ENCODE data around the gene POLA2.

POLA2 gene

DNA sequence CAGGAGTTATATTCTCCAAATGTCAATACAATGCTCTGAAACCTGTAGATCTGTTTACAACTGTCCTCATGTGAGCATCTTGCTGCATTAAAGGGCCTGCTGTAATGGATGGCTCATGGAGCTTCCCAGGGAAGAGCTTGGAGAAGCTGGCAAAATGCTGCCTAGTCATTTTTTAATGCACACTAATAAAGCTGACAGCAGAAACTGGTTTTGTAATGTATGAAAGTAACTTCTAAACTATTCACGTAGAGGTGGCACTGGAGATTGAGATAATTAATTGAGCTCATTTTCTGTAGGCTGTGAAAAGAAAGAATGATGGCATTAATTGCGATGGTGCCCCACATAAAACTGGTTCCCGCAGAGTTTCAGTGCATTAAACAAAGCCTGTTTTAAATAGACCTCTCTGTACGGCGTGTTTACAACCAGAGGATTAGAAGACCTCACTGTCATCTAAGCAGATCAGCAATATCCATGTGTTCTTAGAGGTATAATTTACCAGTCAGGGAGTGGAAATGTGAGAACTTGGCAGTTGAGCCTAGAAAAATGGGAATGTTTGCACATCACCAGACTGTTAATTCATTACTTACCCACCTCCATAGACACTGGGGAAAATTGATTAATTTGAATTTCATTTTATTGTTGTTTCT, 16.0 kb downstream of the POLA2 start:
- DNase-seq, result no peak
- in situ Hi-C loops (cut with HindIII; ENCODE audit: low pct_ligation_motif_present, low pct_unique_long_range_greater_than_20kb, low sequenced_read_pairs), result no loop called here

- DNase-seq, result peak; percentile 50
- in situ Hi-C loops (cut with HindIII; ENCODE audit: low pct_ligation_motif_present, low pct_unique_long_range_greater_than_20kb, low sequenced_read_pairs), result no loop called here
Measured at GRCh38 chr11:65278356-65278755, 16.6 kb downstream of the POLA2 start.

DNA sequence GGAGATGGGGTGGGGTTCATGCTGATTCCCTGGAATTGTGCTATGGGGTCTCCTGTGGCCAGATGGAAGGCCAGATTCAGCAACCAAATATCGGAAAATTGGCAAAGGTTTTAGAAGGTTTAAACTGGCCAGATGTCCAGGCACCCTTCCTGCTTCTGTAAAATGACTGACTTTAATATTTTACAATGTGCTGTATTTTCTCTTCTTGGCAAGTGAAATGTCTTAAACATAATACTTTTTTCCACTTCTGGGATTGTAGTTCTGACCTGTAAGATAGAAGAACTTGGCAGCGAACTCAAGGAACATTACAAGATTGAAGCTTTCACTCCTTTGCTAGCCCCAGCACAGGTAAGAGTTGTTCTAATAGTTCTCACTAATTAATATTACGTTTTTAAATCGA, 17.5 kb downstream of the POLA2 start:
- in situ Hi-C loops (cut with HindIII; ENCODE audit: low pct_ligation_motif_present, low pct_unique_long_range_greater_than_20kb, low sequenced_read_pairs), result no loop called here
- DNase-seq, result no peak

DNA sequence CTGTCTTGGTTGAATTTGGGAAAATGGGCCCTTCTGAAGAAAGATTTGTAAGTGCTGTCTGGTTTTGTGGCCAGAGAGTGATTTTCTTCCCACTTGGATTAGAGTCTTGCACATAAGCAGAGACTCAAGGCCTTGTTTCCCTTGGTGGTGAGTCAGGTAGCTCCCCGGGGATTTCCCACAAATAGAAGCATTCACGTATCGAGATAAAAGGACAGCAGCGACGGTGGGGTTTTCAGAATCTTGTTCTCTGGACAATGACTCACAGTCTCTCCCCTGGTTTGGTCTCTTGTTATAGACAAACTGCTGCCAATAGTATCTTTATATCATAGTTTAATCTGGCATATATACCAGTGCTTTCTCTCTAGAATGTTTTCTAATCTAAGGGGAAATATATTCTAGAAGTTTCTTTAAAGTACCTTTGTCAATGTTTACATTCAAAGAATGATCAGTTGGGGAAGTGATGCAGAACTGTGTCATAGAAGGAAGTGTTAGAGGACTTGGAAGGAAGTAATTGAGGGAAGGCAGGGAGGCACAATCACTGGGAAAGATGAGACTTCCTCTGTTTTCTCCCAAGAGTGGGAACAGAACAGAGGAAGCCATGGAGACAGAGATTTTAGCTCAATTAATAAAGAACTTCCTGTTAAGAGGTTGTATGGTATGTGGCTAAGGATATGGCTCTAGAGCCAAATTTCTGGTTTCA, 18.1 kb downstream of the POLA2 start:
- in situ Hi-C loops (cut with HindIII; ENCODE audit: low pct_ligation_motif_present, low pct_unique_long_range_greater_than_20kb, low sequenced_read_pairs), result no loop called here
- peak; percentile 83 for DNase-seq

- in situ Hi-C loops (cut with HindIII; ENCODE audit: low pct_ligation_motif_present, low pct_unique_long_range_greater_than_20kb, low sequenced_read_pairs), result no loop called here
Measured at GRCh38 chr11:65280646-65281045, 18.9 kb downstream of the POLA2 start.

DNA sequence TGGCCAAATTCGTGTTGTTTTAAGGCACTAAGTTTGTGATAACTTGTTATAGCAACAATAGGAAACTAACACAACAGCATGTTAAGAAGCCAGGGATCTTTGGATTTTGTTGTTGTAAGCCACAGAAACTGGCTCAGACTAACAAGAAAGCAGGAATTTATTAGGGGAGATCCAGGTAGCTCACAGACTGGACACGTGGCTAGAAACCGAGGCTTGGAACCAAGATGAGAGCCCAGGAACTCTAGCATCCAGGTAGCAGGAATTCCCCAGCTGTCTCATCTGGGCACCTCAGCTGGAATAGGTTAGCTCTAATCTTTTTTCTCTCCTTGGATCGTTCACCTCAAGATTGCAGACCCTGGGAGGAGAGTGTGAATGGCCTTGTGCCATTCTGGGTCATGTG, 24.9 kb downstream of the POLA2 start:
- DNase-seq, result no peak
- in situ Hi-C loops (cut with HindIII; ENCODE audit: low pct_ligation_motif_present, low pct_unique_long_range_greater_than_20kb, low sequenced_read_pairs), result no loop called here

More at GRCh38 chr11:65280646-65281045, 18.9 kb downstream of the POLA2 start:
- no peak for DNase-seq

DNA sequence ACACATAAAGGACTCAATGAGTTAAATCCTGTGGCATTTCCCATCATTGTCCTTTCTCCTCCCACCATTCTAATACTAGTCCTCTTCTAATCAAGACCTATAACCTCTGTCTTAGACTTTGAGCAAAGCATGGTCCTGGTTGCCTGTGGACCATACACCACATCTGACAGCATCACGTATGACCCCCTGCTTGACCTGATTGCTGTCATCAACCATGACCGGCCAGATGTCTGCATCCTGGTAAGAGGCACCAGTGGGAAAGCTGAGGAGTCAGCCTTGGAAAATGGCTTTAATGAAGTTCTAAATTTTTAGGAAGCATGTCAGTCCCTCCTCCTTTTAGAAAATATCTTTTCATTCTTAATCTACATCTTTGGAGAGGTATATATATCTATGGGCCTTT, 25.8 kb downstream of the POLA2 start:
- in situ Hi-C loops (cut with HindIII; ENCODE audit: low pct_ligation_motif_present, low pct_unique_long_range_greater_than_20kb, low sequenced_read_pairs), result no loop called here
- DNase-seq, result no peak

DNA sequence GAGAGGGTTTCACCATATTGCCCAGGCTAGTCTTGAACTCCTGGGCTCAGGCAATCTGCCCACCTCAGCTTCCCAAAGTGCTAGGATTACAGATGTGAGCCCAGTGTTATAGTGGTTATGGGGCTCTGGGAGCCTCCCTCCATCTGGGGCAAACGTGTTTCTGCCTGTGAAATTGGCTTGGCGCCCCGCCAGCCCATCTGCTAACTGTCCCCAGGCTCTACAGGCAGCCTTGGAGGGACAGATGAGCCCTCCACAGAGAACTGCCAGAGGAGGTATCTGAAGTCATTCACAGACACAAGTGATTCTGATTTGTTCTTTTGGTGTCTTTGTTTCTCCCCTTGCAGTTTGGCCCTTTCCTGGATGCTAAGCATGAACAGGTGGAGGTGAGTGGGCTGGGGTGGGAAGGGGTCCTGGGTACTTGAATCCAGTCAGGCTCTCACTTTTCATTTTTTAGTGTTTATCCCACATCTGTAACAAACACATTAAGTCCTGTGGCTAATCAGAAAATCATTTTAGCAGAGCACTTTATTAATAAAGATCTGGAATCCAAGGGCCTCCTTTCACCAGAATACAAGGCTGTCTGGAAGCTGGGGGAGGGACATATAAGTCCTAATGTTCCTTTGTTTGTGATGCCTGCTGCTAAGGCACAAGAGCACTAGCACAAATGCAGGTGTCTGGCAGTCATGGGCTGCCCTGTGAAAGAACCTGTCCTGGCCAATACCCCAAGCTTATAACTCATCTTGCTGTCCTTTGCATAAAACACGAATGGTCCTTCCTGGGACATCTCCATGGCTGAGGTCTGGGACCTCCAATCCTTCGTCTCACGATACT, 27.2 kb downstream of the POLA2 start:
- in situ Hi-C loops (cut with HindIII; ENCODE audit: low pct_ligation_motif_present, low pct_unique_long_range_greater_than_20kb, low sequenced_read_pairs), result no loop called here
- DNase-seq, result no peak

GRCh38 chr11:65290448-65291165, 28.8 kb downstream of the POLA2 start:
- DNase-seq, result no peak
- in situ Hi-C loops (cut with HindIII; ENCODE audit: low pct_ligation_motif_present, low pct_unique_long_range_greater_than_20kb, low sequenced_read_pairs), result no loop called here

DNA sequence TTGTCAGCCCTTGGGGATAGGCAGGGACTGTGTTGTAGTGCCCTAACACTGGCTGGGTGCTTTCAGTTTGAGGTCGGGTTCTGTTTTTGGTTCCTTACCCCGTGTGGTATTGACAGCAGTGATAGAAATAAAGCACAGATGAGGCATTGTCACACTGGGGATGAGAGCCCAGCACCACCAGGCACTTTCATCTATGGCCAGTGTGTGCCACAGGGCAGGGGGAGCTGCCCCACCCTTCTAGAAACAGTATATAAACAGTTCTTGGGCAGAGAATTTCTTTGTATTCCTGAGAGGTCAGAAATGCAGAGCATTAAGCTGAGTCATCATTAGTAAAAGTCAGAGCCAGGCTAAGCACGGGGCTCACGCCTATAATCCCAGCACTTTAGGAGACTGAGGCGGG, 29.9 kb downstream of the POLA2 start:
- in situ Hi-C loops (cut with HindIII; ENCODE audit: low pct_ligation_motif_present, low pct_unique_long_range_greater_than_20kb, low sequenced_read_pairs), result no loop called here
- no peak for DNase-seq

DNA sequence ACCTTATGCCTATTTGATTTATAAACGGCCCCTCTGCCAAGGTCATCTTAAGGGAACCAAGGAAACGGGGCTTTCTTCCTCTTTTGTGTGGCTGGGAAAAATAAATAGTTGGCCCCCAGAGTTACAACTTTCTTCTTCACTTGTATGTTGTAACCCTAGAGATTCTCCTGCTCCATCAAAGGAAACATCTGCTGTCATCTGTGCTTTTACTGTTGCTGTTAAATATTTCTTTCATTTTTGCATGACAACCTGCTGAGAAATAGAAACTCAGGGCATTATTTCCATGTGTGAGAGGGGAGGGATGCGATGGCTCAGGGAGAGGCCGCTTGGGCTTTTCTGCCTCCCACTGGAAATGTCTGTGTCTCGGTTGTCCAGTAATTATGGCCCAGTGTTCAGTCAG, 31.1 kb downstream of the POLA2 start:
- in situ Hi-C loops (cut with HindIII; ENCODE audit: low pct_ligation_motif_present, low pct_unique_long_range_greater_than_20kb, low sequenced_read_pairs), result no loop called here
- no peak for DNase-seq

- no peak for DNase-seq
- in situ Hi-C loops (cut with HindIII; ENCODE audit: low pct_ligation_motif_present, low pct_unique_long_range_greater_than_20kb, low sequenced_read_pairs), result no loop called here
Measured at GRCh38 chr11:65293909-65294381, 32.2 kb downstream of the POLA2 start.

DNA sequence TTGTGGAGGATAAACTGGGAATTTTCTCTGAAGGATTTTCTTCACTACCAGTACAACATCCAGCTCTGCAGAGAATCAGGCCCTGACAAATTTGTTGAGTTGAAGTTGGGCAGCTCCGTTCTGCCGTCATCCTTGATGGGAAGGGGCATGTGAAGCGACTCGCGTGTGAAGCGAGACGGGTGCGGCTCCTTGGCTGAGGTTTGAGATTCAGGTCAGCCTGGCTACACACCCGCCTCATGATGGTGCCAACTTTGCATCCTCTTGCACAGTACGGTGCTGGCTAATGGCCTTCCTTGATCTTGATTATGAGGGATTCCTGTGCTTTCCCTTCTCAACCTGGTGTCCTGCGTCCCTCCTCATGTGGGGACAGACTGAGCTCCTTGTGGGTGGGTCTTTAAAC, 33.2 kb downstream of the POLA2 start:
- in situ Hi-C loops (cut with HindIII; ENCODE audit: low pct_ligation_motif_present, low pct_unique_long_range_greater_than_20kb, low sequenced_read_pairs), result no loop called here
- no peak for DNase-seq

GRCh38 chr11:65295571-65296341, 34.0 kb downstream of the POLA2 start:
- no peak for DNase-seq
- in situ Hi-C loops (cut with HindIII; ENCODE audit: low pct_ligation_motif_present, low pct_unique_long_range_greater_than_20kb, low sequenced_read_pairs), result no loop called here

- DNase-seq, result no peak
- in situ Hi-C loops (cut with HindIII; ENCODE audit: low pct_ligation_motif_present, low pct_unique_long_range_greater_than_20kb, low sequenced_read_pairs), result no loop called here
Measured at GRCh38 chr11:65297026-65297672, 35.4 kb downstream of the POLA2 start.

DNA sequence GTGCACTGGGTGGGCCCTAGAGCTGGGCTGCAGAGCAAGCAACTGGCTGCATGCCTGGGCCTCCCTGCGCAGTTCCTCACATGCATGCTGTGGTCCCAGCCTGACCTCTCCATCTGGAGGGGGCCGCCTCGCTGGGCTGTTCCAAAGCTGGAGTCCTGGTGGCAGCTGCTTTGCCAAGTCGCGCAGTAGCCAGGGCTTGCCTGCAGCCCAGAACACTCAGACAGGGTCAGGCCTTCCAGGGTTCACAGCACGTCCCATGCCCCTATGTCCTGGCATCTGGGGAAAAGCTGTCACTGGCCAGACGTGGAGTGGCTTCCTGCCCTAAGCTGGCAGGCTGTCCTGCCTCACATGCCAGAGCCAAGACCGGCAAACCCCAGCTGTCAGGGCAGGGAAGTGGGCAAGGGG, 36.4 kb downstream of the POLA2 start:
- no peak for DNase-seq
- in situ Hi-C loops (cut with HindIII; ENCODE audit: low pct_ligation_motif_present, low pct_unique_long_range_greater_than_20kb, low sequenced_read_pairs), result no loop called here

DNA sequence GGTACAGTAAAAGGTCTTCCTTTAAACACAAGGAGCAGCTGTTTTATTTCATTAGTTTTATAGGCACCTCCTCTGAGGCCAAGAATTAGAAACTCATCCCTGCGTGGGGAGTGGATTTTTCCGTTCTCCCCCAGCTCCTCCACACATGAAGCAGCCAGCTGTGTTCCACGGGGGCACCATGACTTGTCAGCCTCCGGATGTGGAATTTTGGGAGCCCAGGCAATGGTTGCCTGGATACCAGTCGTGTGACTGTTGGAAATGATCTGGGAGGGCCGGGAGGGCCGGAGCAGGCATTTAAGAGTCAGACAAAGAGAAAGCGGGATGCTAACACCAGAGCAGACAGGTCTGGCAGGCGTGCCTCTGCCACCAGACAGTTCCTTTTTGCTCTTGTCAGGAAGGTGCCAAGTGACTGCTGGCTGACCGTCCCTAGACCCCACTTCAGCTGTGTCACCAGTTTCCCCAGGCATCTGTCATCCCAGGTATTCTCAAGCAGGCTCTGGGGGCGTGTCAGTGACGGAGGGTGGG, 37.0 kb downstream of the POLA2 start:
- in situ Hi-C loops (cut with HindIII; ENCODE audit: low pct_ligation_motif_present, low pct_unique_long_range_greater_than_20kb, low sequenced_read_pairs), result no loop called here
- DNase-seq, result no peak

Data from ACHN (cell line).